ENCODE results near the gene HDAC4. TPM values are rescaled to one million over a fixed set of nuclear protein-coding genes. Genes with fewer than 3 reads are reported as not detected.

Gene HDAC4
- total and polyA plus RNA-seq, 2 donors, result 24.4 to 29.5 TPM

- H3K4me1 ChIP-seq (ENCODE audit: insufficient read depth), result no peaks in the 10 kb centered on the region
Observed at GRCh38 chr2:239398521-239398921, 2.3 kb downstream of the HDAC4 start.

GRCh38 chr2:239397931-239398471 is 2.8 kb downstream of the HDAC4 start:
- DNase-seq (ENCODE audit: extremely low spot score), result no peak
- H3K27ac ChIP-seq (ENCODE audit: low read depth), result no peak overlapping the region
- H3K4me1 ChIP-seq (ENCODE audit: insufficient read depth), result no peaks in the 10 kb centered on the region

More at GRCh38 chr2:239398521-239398921, 2.3 kb downstream of the HDAC4 start:
- H3K27ac ChIP-seq (ENCODE audit: low read depth), result no peak overlapping the region
- no peaks in the 10 kb centered on the region for H3K36me3 ChIP-seq (ENCODE audit: insufficient read depth)
- 62% methylated on average over 10 of the region's 10 CpGs for WGBS
- H3K4me3 ChIP-seq (ENCODE audit: low read depth, low read length), result no peak overlapping the region
- DNase-seq (ENCODE audit: extremely low spot score), result no peak

GRCh38 chr2:239396881-239397681 is 3.7 kb downstream of the HDAC4 start:
- Histone ChIP-seq H3K27ac (ENCODE audit: low read depth) (no peak overlapping the region), H3K4me1 (ENCODE audit: insufficient read depth) (no peaks in the 10 kb centered on the region), H3K4me3 (ENCODE audit: low read depth, low read length) (no peak overlapping the region), H3K36me3 (ENCODE audit: insufficient read depth) (no peaks in the 10 kb centered on the region)
- 72% methylated on average over 19 of the region's 19 CpGs for WGBS
- no peak for DNase-seq (ENCODE audit: extremely low spot score)

More at GRCh38 chr2:239397931-239398471, 2.8 kb downstream of the HDAC4 start:
- 88% methylated on average over 16 of the region's 16 CpGs for WGBS
- H3K36me3 ChIP-seq (ENCODE audit: insufficient read depth), result no peaks in the 10 kb centered on the region
- no peak overlapping the region for H3K4me3 ChIP-seq (ENCODE audit: low read depth, low read length)

GRCh38 chr2:239395524-239395923 is 5.3 kb downstream of the HDAC4 start:
- H3K27ac ChIP-seq (ENCODE audit: low read depth), result no peak overlapping the region
- 67% methylated on average over 6 of the region's 6 CpGs for WGBS
- H3K4me1 ChIP-seq (ENCODE audit: insufficient read depth), result no peaks in the 10 kb centered on the region
- no peak overlapping the region for H3K4me3 ChIP-seq (ENCODE audit: low read depth, low read length)
- no peaks in the 10 kb centered on the region for H3K36me3 ChIP-seq (ENCODE audit: insufficient read depth)
- DNase-seq (ENCODE audit: extremely low spot score), result no peak

GRCh38 chr2:239394978-239395377 is 5.8 kb downstream of the HDAC4 start:
- 88% methylated on average over 1 of the region's 1 CpG for WGBS
- no peak for DNase-seq (ENCODE audit: extremely low spot score)
- Histone ChIP-seq H3K4me1 (ENCODE audit: insufficient read depth) (no peaks in the 10 kb centered on the region), H3K27ac (ENCODE audit: low read depth) (no peak overlapping the region), H3K36me3 (ENCODE audit: insufficient read depth) (no peaks in the 10 kb centered on the region), H3K4me3 (ENCODE audit: low read depth, low read length) (no peak overlapping the region)

GRCh38 chr2:239394346-239394945 is 6.4 kb downstream of the HDAC4 start:
- WGBS, result 67% methylated on average over 11 of the region's 11 CpGs
- Histone ChIP-seq H3K4me1 (ENCODE audit: insufficient read depth) (no peaks in the 10 kb centered on the region), H3K27ac (ENCODE audit: low read depth) (no peak overlapping the region), H3K36me3 (ENCODE audit: insufficient read depth) (no peaks in the 10 kb centered on the region), H3K4me3 (ENCODE audit: low read depth, low read length) (no peak overlapping the region)
- no peak for DNase-seq (ENCODE audit: extremely low spot score)

GRCh38 chr2:239393941-239394340 is 6.9 kb downstream of the HDAC4 start:
- Histone ChIP-seq H3K36me3 (ENCODE audit: insufficient read depth) (no peaks in the 10 kb centered on the region), H3K27ac (ENCODE audit: low read depth) (no peak overlapping the region), H3K4me1 (ENCODE audit: insufficient read depth) (no peaks in the 10 kb centered on the region), H3K4me3 (ENCODE audit: low read depth, low read length) (no peak overlapping the region)
- no peak for DNase-seq (ENCODE audit: extremely low spot score)
- 40% methylated on average over 3 of the region's 3 CpGs for WGBS

- Histone ChIP-seq H3K36me3 (ENCODE audit: insufficient read depth) (no peaks in the 10 kb centered on the region), H3K4me1 (ENCODE audit: insufficient read depth) (no peaks in the 10 kb centered on the region), H3K4me3 (ENCODE audit: low read depth, low read length) (no peak overlapping the region), H3K27ac (ENCODE audit: low read depth) (no peak overlapping the region)
- 46% methylated on average over 7 of the region's 7 CpGs for WGBS
- DNase-seq (ENCODE audit: extremely low spot score), result no peak
Observed at GRCh38 chr2:239393388-239393940, 7.4 kb downstream of the HDAC4 start.

GRCh38 chr2:239392688-239393387 is 8.0 kb downstream of the HDAC4 start:
- no peak overlapping the region for H3K4me3 ChIP-seq (ENCODE audit: low read depth, low read length)
- H3K27ac ChIP-seq (ENCODE audit: low read depth), result no peak overlapping the region
- 93% methylated on average over 14 of the region's 14 CpGs for WGBS
- H3K36me3 ChIP-seq (ENCODE audit: insufficient read depth), result no peaks in the 10 kb centered on the region
- no peaks in the 10 kb centered on the region for H3K4me1 ChIP-seq (ENCODE audit: insufficient read depth)
- DNase-seq (ENCODE audit: extremely low spot score), result no peak

- 95% methylated on average over 12 of the region's 12 CpGs for WGBS
- Histone ChIP-seq H3K27ac (ENCODE audit: low read depth) (no peak overlapping the region), H3K4me1 (ENCODE audit: insufficient read depth) (no peaks in the 10 kb centered on the region)
Observed at GRCh38 chr2:239392072-239392357, 8.8 kb downstream of the HDAC4 start.

GRCh38 chr2:239391286-239392071 is 9.3 kb downstream of the HDAC4 start:
- WGBS, result 91% methylated on average over 24 of the region's 24 CpGs
- no peak overlapping the region for H3K4me3 ChIP-seq (ENCODE audit: low read depth, low read length)
- no peak for DNase-seq (ENCODE audit: extremely low spot score)
- H3K4me1 ChIP-seq (ENCODE audit: insufficient read depth), result no peaks in the 10 kb centered on the region
- H3K27ac ChIP-seq (ENCODE audit: low read depth), result no peak overlapping the region
- H3K36me3 ChIP-seq (ENCODE audit: insufficient read depth), result no peaks in the 10 kb centered on the region

More at GRCh38 chr2:239392072-239392357, 8.8 kb downstream of the HDAC4 start:
- H3K4me3 ChIP-seq (ENCODE audit: low read depth, low read length), result no peak overlapping the region
- no peaks in the 10 kb centered on the region for H3K36me3 ChIP-seq (ENCODE audit: insufficient read depth)
- no peak for DNase-seq (ENCODE audit: extremely low spot score)

GRCh38 chr2:239390546-239391285 is 10.1 kb downstream of the HDAC4 start:
- Histone ChIP-seq H3K4me3 (ENCODE audit: low read depth, low read length) (no peak overlapping the region), H3K4me1 (ENCODE audit: insufficient read depth) (no peaks in the 10 kb centered on the region), H3K36me3 (ENCODE audit: insufficient read depth) (no peaks in the 10 kb centered on the region), H3K27ac (ENCODE audit: low read depth) (no peak overlapping the region)
- WGBS, result 95% methylated on average over 26 of the region's 26 CpGs
- no peak for DNase-seq (ENCODE audit: extremely low spot score)

Data from urinary bladder (tissue), 4 donors.